ENCODE data around the gene TOP2B.
A peak's percentile ranks its signal among the peaks of the same experiment; 100 is the strongest.

TOP2B gene

GRCh38 chr3:25674670-25675069 lies 10.0 kb upstream of the TOP2B start:
- no peak for DNase-seq

GRCh38 chr3:25673738-25674298 lies 9.1 kb upstream of the TOP2B start:
- DNase-seq, result no peak

- DNase-seq, result no peak
Observed at GRCh38 chr3:25665315-25666280, 891 bp upstream of the TOP2B start.

- DNase-seq, result peak; percentile 89
Observed at GRCh38 chr3:25663869-25664811, 567 bp downstream of the TOP2B start.

- DNase-seq, result peak; percentile 86
Observed at GRCh38 chr3:25663347-25663868, 1.3 kb downstream of the TOP2B start.

- peak; percentile 55 for DNase-seq
Observed at GRCh38 chr3:25662736-25663320, 1.9 kb downstream of the TOP2B start.

GRCh38 chr3:25661694-25662437 lies 2.8 kb downstream of the TOP2B start:
- DNase-seq, result peak; percentile 40

GRCh38 chr3:25658836-25659235 lies 5.9 kb downstream of the TOP2B start:
- no peak for DNase-seq

GRCh38 chr3:25657293-25657692 lies 7.4 kb downstream of the TOP2B start:
- no peak for DNase-seq

GRCh38 chr3:25655659-25656058 lies 9.0 kb downstream of the TOP2B start:
- no peak for DNase-seq

GRCh38 chr3:25654576-25654975 lies 10.1 kb downstream of the TOP2B start:
- DNase-seq, result no peak

- DNase-seq, result no peak
Observed at GRCh38 chr3:25653322-25653721, 11.4 kb downstream of the TOP2B start.

- no peak for DNase-seq
Observed at GRCh38 chr3:25652921-25653320, 11.8 kb downstream of the TOP2B start.

GRCh38 chr3:25648925-25649830 lies 15.5 kb downstream of the TOP2B start:
- DNase-seq, result peak; percentile 44

GRCh38 chr3:25648107-25648535 lies 16.6 kb downstream of the TOP2B start:
- DNase-seq, result peak; percentile 93

- no peak for DNase-seq
Observed at GRCh38 chr3:25635038-25635437, 29.7 kb downstream of the TOP2B start.

GRCh38 chr3:25633919-25634318 lies 30.8 kb downstream of the TOP2B start:
- no peak for DNase-seq

GRCh38 chr3:25631989-25632388 lies 32.7 kb downstream of the TOP2B start:
- DNase-seq, result no peak

- DNase-seq, result no peak
Observed at GRCh38 chr3:25621087-25621486, 43.6 kb downstream of the TOP2B start.

- DNase-seq, result no peak
Observed at GRCh38 chr3:25620493-25620892, 44.2 kb downstream of the TOP2B start.

GRCh38 chr3:25619382-25619781 lies 45.3 kb downstream of the TOP2B start:
- DNase-seq, result no peak
